Spleen (tissue), 11 donors: ENCODE measurements around the gene TIE1. TPM values are rescaled to one million over a fixed set of nuclear protein-coding genes. Genes with fewer than 3 reads are reported as not detected.

Experiments used
- DNase-seq: peaks from one replicate; pipeline ENCODE4 v3.0.0-alpha.2; 2020
- H3K27ac ChIP-seq, 8 donors: fragments of 200-600 bp; sonication (generic) in 7 of 8; 1 replicate in 4 of 8; 2 replicates in 4 of 8; pipeline versions ENCODE4 v1.5.0 to v1.8.0; 2016 to 2021; ENCODE audit warnings: inconsistent platforms in 4 of 8, mild to moderate bottlenecking in 4 of 8, moderate library complexity in 1 of 8
- H3K27me3 ChIP-seq, 7 donors: fragments of 200-600 bp; sonication (generic) in 6 of 7; replicated peaks in 1 of 7; 1 replicate in 4 of 7; 2 replicates in 3 of 7; pipeline versions ENCODE4 v1.5.0 to v1.8.0; 2016 to 2021; ENCODE audit warnings: inconsistent platforms in 3 of 7, mild to moderate bottlenecking in 1 of 7
- H3K36me3 ChIP-seq, 6 donors: fragments of 200-600 bp; sonication (generic) in 5 of 6; 1 replicate in 4 of 6; 2 replicates in 2 of 6; pipeline versions ENCODE4 v1.5.0 to v1.8.0; 2016 to 2021; ENCODE audit warnings: inconsistent platforms in 2 of 6
- H3K4me1 ChIP-seq, 6 donors: fragments of 200-600 bp; sonication (generic) in 5 of 6; 1 replicate in 3 of 6; 2 replicates in 3 of 6; pipeline versions ENCODE4 v1.5.0 to v1.8.0; 2016 to 2021; ENCODE audit warnings: inconsistent platforms in 3 of 6
- H3K4me3 ChIP-seq, 8 donors: fragments of 200-600 bp; sonication (generic) in 7 of 8; 1 replicate in 4 of 8; 2 replicates in 4 of 8; pipeline versions ENCODE4 v1.5.0 to v1.8.0; 2016 to 2021; ENCODE audit warnings: inconsistent platforms in 4 of 8, mild to moderate bottlenecking in 4 of 8, moderate library complexity in 2 of 8
- H3K9me3 ChIP-seq, 8 donors: fragments of 200-600 bp; sonication (generic) in 7 of 8; 1 replicate in 4 of 8; 2 replicates in 4 of 8; pipeline versions ENCODE4 v1.5.0 to v1.8.0; 2016 to 2021; ENCODE audit warnings: inconsistent platforms in 4 of 8
- CTCF ChIP-seq, 11 experiments: fragments of 200-600 bp in 7 of 11; fragments of 450-650 bp in 4 of 11; sonication (generic) in 4 of 11; IDR thresholded peaks in 8 of 11; conservative IDR thresholded peaks in 3 of 11; 1 replicate in 7 of 11; 2 replicates in 4 of 11; pipeline versions ENCODE4 v1.4.0 to v1.8.0; 2016 to 2021; ENCODE audit warnings: antibody characterized with exemption in 11 of 11, inconsistent platforms in 4 of 11, mild to moderate bottlenecking in 1 of 11
- POLR2A ChIP-seq, 3 donors: fragments of 450-650 bp; IDR thresholded peaks; one replicate each; pipeline ENCODE4 v1.5.1; 2017; ENCODE audit warnings: antibody characterized with exemption in 3 of 3, mild to moderate bottlenecking in 1 of 3
- POLR2AphosphoS5 ChIP-seq, 3 donors: sonication (generic); formaldehyde crosslinking; IDR thresholded peaks; one replicate each; pipeline ENCODE4 v1.5.1; 2017; ENCODE audit warnings: antibody characterized with exemption in 3 of 3
- WGBS, 5 donors: extraction: QIAGEN DNeasy Blood & Tissue Kit in 3 of 5; methylation state at CpG; one replicate each; pipeline versions ENCODE4 v1.1.5 to v1.1.7; 2013 to 2018; 5-methylcytosine and 5-hydroxymethylcytosine counted together
- intact Hi-C: fragments of 100-400 bp; cut with DNase I; formaldehyde crosslinking; loops from one replicate; pipeline ENCODE4 v1.15.0; 2023; ENCODE audit warnings: low total_unique reads
- polyA plus RNA-seq, 3 donors: library from polyadenylated mRNA; stranded (reverse); fragments of 200-250 nt; gene quantifications; one replicate each; pipeline ENCODE4 v1.2.1, GENCODE V29; 2013
- total RNA-seq, 7 donors: library from RNA; depleted of rRNA in 3 of 7; stranded (reverse); fragments of >200 nt in 3 of 7; fragmentation: NEBNext Ultra II Directional in 4 of 7; extraction: Animal tissue kit (Norgen Biotek cat#: 25700) in 4 of 7; gene quantifications; one replicate each; pipeline versions ENCODE4 v1.1.0 to v1.2.1, GENCODE V29; 2016 to 2021
- donor health status: healthy with polysubstance abuse.
- donor health status: DM: no; HTN: no; CAD: no; lungs with moderate emphysema.
- donor health status: DM: no; HTN: no; CAD: no.
- donor health status: Bipolar disorder and iron deficiency.
- donor health status: healthy.
- donor health status: DM: no; HTN: no; CAD: no.
- donor health status: DM: yes; HTN: yes; CAD: no.

Gene TIE1
- total and polyA plus RNA-seq, 10 donors, result 4.9 to 81.8 (median 55.7) TPM

- H3K36me3 ChIP-seq, result no peaks in the 10 kb centered on the region
- no peak overlapping the region for H3K27ac ChIP-seq
- no peak overlapping the region for H3K4me3 ChIP-seq
- H3K27me3 ChIP-seq, result no peaks in the 10 kb centered on the region
- 84 to 91% (median 87%) methylated on average over 8 of the region's 8 CpGs for WGBS, 5 donors
- H3K9me3 ChIP-seq, result peaks cover 0 to 5% (median 0%) of the 10 kb centered on the region in 8 donors
- no peak for TF ChIP-seq POLR2A (IDR thresholded peaks at IDR 0.05)
- TF ChIP-seq POLR2AphosphoS5 (IDR thresholded peaks at IDR 0.05), result no peak
- no peak for TF ChIP-seq CTCF (IDR thresholded peaks at IDR 0.05 in 8 of 11, conservative IDR thresholded peaks at IDR 0.05 in 3 of 11)
- intact Hi-C loops, result no loop called here
- no peaks in the 10 kb centered on the region for H3K4me1 ChIP-seq
- DNase-seq, result no peak
Observed at GRCh38 chr1:43253876-43254275, 46.9 kb upstream of the TIE1 start.

GRCh38 chr1:43255438-43256210, 45.2 kb upstream of the TIE1 start:
- no peaks in the 10 kb centered on the region for H3K4me1 ChIP-seq
- no peak overlapping the region for H3K4me3 ChIP-seq

GRCh38 chr1:43256675-43257570, 43.9 kb upstream of the TIE1 start:
- peak; percentile 17 for DNase-seq
- H3K36me3 ChIP-seq, result no peaks in the 10 kb centered on the region
- no peaks in the 10 kb centered on the region for H3K4me1 ChIP-seq
- H3K27me3 ChIP-seq, result no peaks in the 10 kb centered on the region
- intact Hi-C loops, result no loop called here
- TF ChIP-seq POLR2A (IDR thresholded peaks at IDR 0.05) (no peak), CTCF (IDR thresholded peaks at IDR 0.05 in 8 of 11, conservative IDR thresholded peaks at IDR 0.05 in 3 of 11) (no peak), POLR2AphosphoS5 (IDR thresholded peaks at IDR 0.05) (no peak)
- peaks cover 0 to 5% (median 0%) of the 10 kb centered on the region in 8 donors for H3K9me3 ChIP-seq
- H3K4me3 ChIP-seq, result no peak overlapping the region
- no peak overlapping the region for H3K27ac ChIP-seq
- WGBS, 5 donors, result 81 to 90% (median 85%) methylated on average over 8 of the region's 8 CpGs

More at GRCh38 chr1:43255438-43256210, 45.2 kb upstream of the TIE1 start:
- Histone ChIP-seq H3K27ac (no peak overlapping the region), H3K27me3 (no peaks in the 10 kb centered on the region), H3K9me3 (peaks cover 0 to 5% (median 0%) of the 10 kb centered on the region in 8 donors), H3K36me3 (no peaks in the 10 kb centered on the region)
- intact Hi-C loops, result no loop called here
- WGBS, 5 donors, result 58 to 83% (median 71%) methylated on average over 10 of the region's 10 CpGs
- no peak for TF ChIP-seq POLR2A (IDR thresholded peaks at IDR 0.05)
- TF ChIP-seq POLR2AphosphoS5 (IDR thresholded peaks at IDR 0.05), result no peak
- TF ChIP-seq CTCF (IDR thresholded peaks at IDR 0.05 in 8 of 11, conservative IDR thresholded peaks at IDR 0.05 in 3 of 11), result no peak
- no peak for DNase-seq

- no peak for DNase-seq
- intact Hi-C loops, result no loop called here
- Histone ChIP-seq H3K36me3 (no peaks in the 10 kb centered on the region), H3K9me3 (peaks cover 0 to 10% (median 5%) of the 10 kb centered on the region in 8 donors), H3K4me3 (no peak overlapping the region), H3K27me3 (no peaks in the 10 kb centered on the region), H3K4me1 (no peaks in the 10 kb centered on the region), H3K27ac (no peak overlapping the region)
- TF ChIP-seq POLR2AphosphoS5 (IDR thresholded peaks at IDR 0.05) (no peak), POLR2A (IDR thresholded peaks at IDR 0.05) (no peak), CTCF (IDR thresholded peaks at IDR 0.05 in 8 of 11, conservative IDR thresholded peaks at IDR 0.05 in 3 of 11) (no peak)
- WGBS, 5 donors, result 59 to 89% (median 76%) methylated on average over 3 of the region's 3 CpGs
Observed at GRCh38 chr1:43258370-43258769, 42.4 kb upstream of the TIE1 start.
